ENCODE data around the gene NFX1. TPM values are rescaled to one million over a fixed set of nuclear protein-coding genes. Genes with fewer than 3 reads are reported as not detected.
A peak's percentile ranks its signal among the peaks of the same experiment; 100 is the strongest.
"Not testable (repeated sequence)": the region's sequence is repeated elsewhere in the genome, so short reads cannot be mapped to it uniquely, and the experiment has no call there.

Gene NFX1
- total RNA-seq, 2 donors from 2014 or later = 35.2 to 38.3 TPM

GRCh38 chr9:33341182-33341581, 50.9 kb downstream of the NFX1 start:
- intact Hi-C loops (cut with DNase I, micrococcal nuclease) = no loop called here
- ATAC-seq (no peak), DNase-seq (no peak)

- intact Hi-C loops (cut with DNase I, micrococcal nuclease) = no loop called here
- ATAC-seq (no peak), DNase-seq (no peak)
Measured at GRCh38 chr9:33344145-33344544, 53.8 kb downstream of the NFX1 start.

GRCh38 chr9:33346564-33346963, 56.2 kb downstream of the NFX1 start:
- ATAC-seq (no peak), DNase-seq (no peak)

GRCh38 chr9:33348998-33349397, 58.7 kb downstream of the NFX1 start:
- intact Hi-C loops (cut with DNase I, micrococcal nuclease) = no loop called here
- ATAC-seq = no peak
- DNase-seq = no peak

More at GRCh38 chr9:33346564-33346963, 56.2 kb downstream of the NFX1 start:
- intact Hi-C loops (cut with DNase I, micrococcal nuclease) = no loop called here

- intact Hi-C loops (cut with DNase I, micrococcal nuclease) = no loop called here
- DNase-seq (no peak), ATAC-seq (no peak)
Measured at GRCh38 chr9:33349743-33350142, 59.4 kb downstream of the NFX1 start.

GRCh38 chr9:33350310-33350709, 60.0 kb downstream of the NFX1 start:
- DNase-seq = no peak
- peak; percentile 15 for ATAC-seq
- intact Hi-C loops (cut with DNase I, micrococcal nuclease) = no loop called here

GRCh38 chr9:33351547-33351946, 61.2 kb downstream of the NFX1 start:
- DNase-seq = no peak
- intact Hi-C loops (cut with DNase I, micrococcal nuclease) = no loop called here
- no peak for ATAC-seq

- ATAC-seq (no peak), DNase-seq (no peak)
- intact Hi-C loops (cut with DNase I, micrococcal nuclease) = no loop called here
Measured at GRCh38 chr9:33354651-33355211, 64.4 kb downstream of the NFX1 start.

- intact Hi-C loops (cut with DNase I, micrococcal nuclease) = no loop called here
- no peak for ATAC-seq
Measured at GRCh38 chr9:33355933-33356332, 65.6 kb downstream of the NFX1 start.

GRCh38 chr9:33358641-33359040, 68.3 kb downstream of the NFX1 start:
- intact Hi-C loops (cut with DNase I, micrococcal nuclease); ATAC-seq; DNase-seq: not testable (repeated sequence)

More at GRCh38 chr9:33355933-33356332, 65.6 kb downstream of the NFX1 start:
- DNase-seq = no peak

GRCh38 chr9:33364127-33364526, 73.8 kb downstream of the NFX1 start:
- intact Hi-C loops (cut with DNase I, micrococcal nuclease) = no loop called here
- DNase-seq = no peak
- ATAC-seq = no peak

GRCh38 chr9:33364814-33365213, 74.5 kb downstream of the NFX1 start:
- DNase-seq, ATAC-seq: not testable (repeated sequence)
- intact Hi-C loops (cut with DNase I, micrococcal nuclease) = loop anchor here in 1 of 2 donors (5.0 kb wide), 1 partner anchor 52 kb away; no protein-coding TSS in a partner anchor

- no peak for ATAC-seq
- intact Hi-C loops (cut with DNase I, micrococcal nuclease) = loop anchor here in 1 of 2 donors (5.0 kb wide), 1 partner anchor 50 kb away; no protein-coding TSS in a partner anchor
- no peak for DNase-seq
Measured at GRCh38 chr9:33366979-33367480, 76.7 kb downstream of the NFX1 start.

- intact Hi-C loops (cut with DNase I, micrococcal nuclease) = loop anchor here in 1 of 2 donors (10.0 kb wide), 1 partner anchor 92 kb away; no protein-coding TSS in a partner anchor
- ATAC-seq (no peak), DNase-seq (no peak)
Measured at GRCh38 chr9:33372900-33373299, 82.6 kb downstream of the NFX1 start.

GRCh38 chr9:33374190-33374589, 83.9 kb downstream of the NFX1 start:
- intact Hi-C loops (cut with DNase I, micrococcal nuclease) = loop anchor here in 1 of 2 donors (10.0 kb wide), 1 partner anchor 91 kb away; no protein-coding TSS in a partner anchor
- ATAC-seq (no peak), DNase-seq (no peak)

- DNase-seq (peak; percentile 63 to 83), ATAC-seq (peak; percentile 90)
- intact Hi-C loops (cut with DNase I, micrococcal nuclease) = loop anchor here in 1 of 2 donors (10.0 kb wide), 1 partner anchor 90 kb away; no protein-coding TSS in a partner anchor
Measured at GRCh38 chr9:33374634-33375237, 84.4 kb downstream of the NFX1 start.

GRCh38 chr9:33375238-33375840, 85.0 kb downstream of the NFX1 start:
- DNase-seq (no peak), ATAC-seq (peak; percentile 21)
- intact Hi-C loops (cut with DNase I, micrococcal nuclease) = loop anchor here in 1 of 2 donors (10.0 kb wide), 1 partner anchor 89 kb away; no protein-coding TSS in a partner anchor

GRCh38 chr9:33375841-33376321, 85.6 kb downstream of the NFX1 start:
- DNase-seq (no peak), ATAC-seq (no peak)
- intact Hi-C loops (cut with DNase I, micrococcal nuclease) = loop anchor here in 1 of 2 donors (10.0 kb wide), 1 partner anchor 89 kb away; no protein-coding TSS in a partner anchor

- intact Hi-C loops (cut with DNase I, micrococcal nuclease) = loop anchor here in 1 of 2 donors (10.0 kb wide), 1 partner anchor 88 kb away; no protein-coding TSS in a partner anchor
- DNase-seq (no peak), ATAC-seq (no peak)
Measured at GRCh38 chr9:33377089-33377715, 86.9 kb downstream of the NFX1 start.

Data from left colon (tissue), 2 donors.